CD14-positive monocyte (primary cell): ENCODE measurements around the gene CGNL1. TPM values are rescaled to one million over a fixed set of nuclear protein-coding genes. Genes with fewer than 3 reads are reported as not detected.

ENCODE experiments used
- DNase-seq, 3 donors: peaks; one replicate each; pipeline ENCODE4 v3.0.0-alpha.2; 2011 to 2022
- H2AFZ ChIP-seq: 2 replicates; pipeline ENCODE4 v1.6.0; 2012; ENCODE audit warnings: mild to moderate bottlenecking, low read depth, low read length, inconsistent platforms; ENCODE audit not compliant: insufficient read depth, poor library complexity, severe bottlenecking
- H3K27ac ChIP-seq, 2 donors: 1 replicate in 1 of 2; 2 replicates in 1 of 2; pipeline ENCODE4 v1.5.1; 2012 to 2013; ENCODE audit warnings: low read length in 2 of 2, control low read depth in 1 of 2, inconsistent platforms in 1 of 2, low read depth in 1 of 2, mild to moderate bottlenecking in 1 of 2
- H3K27me3 ChIP-seq, 2 donors: one replicate each; pipeline versions ENCODE4 v1.6.0 to v1.6.1; 2011 to 2013; ENCODE audit warnings: low read length in 2 of 2; ENCODE audit not compliant: control insufficient read depth in 2 of 2, insufficient read depth in 2 of 2
- H3K36me3 ChIP-seq, 2 donors: replicated peaks in 1 of 2; 1 replicate in 1 of 2; 2 replicates in 1 of 2; pipeline versions ENCODE4 v1.5.1 to v1.6.1; 2012 to 2013; ENCODE audit warnings: low read length in 2 of 2, control low read depth in 1 of 2, inconsistent platforms in 1 of 2, mild to moderate bottlenecking in 1 of 2; ENCODE audit not compliant: insufficient read depth in 2 of 2, control insufficient read depth in 1 of 2
- H3K4me1 ChIP-seq, 2 donors: 1 replicate in 1 of 2; 2 replicates in 1 of 2; pipeline versions ENCODE4 v1.5.1 to v1.6.1; 2012 to 2013; ENCODE audit warnings: low read length in 2 of 2, control low read depth in 1 of 2, inconsistent platforms in 1 of 2, mild to moderate bottlenecking in 1 of 2, moderate library complexity in 1 of 2; ENCODE audit not compliant: insufficient read depth in 2 of 2, control insufficient read depth in 1 of 2
- H3K4me2 ChIP-seq: replicated peaks from 2 replicates; pipeline ENCODE3; 2012; ENCODE audit warnings: low read length, moderate library complexity, mild to moderate bottlenecking; ENCODE audit not compliant: poor library complexity, severe bottlenecking; ENCODE audit errors: extremely low read depth
- H3K4me3 ChIP-seq, 3 experiments: fragments of 200-600 bp in 1 of 3; sonication (generic) in 1 of 3; replicated peaks in 1 of 3; 1 replicate in 2 of 3; 2 replicates in 1 of 3; pipeline ENCODE4 v1.5.1; 2011 to 2013; ENCODE audit warnings: low read length in 3 of 3, mild to moderate bottlenecking in 3 of 3, control low read depth in 2 of 3, low read depth in 2 of 3, inconsistent platforms in 1 of 3, moderate library complexity in 1 of 3
- H3K79me2 ChIP-seq: 2 replicates; pipeline ENCODE4 v1.6.0; 2012; ENCODE audit warnings: mild to moderate bottlenecking, control low read depth, inconsistent platforms, low read length, moderate library complexity; ENCODE audit not compliant: insufficient read depth
- H3K9ac ChIP-seq: 2 replicates; pipeline ENCODE4 v1.6.0; 2017; ENCODE audit warnings: low read length, mild to moderate bottlenecking; ENCODE audit not compliant: insufficient read depth, poor library complexity, severe bottlenecking
- H3K9me3 ChIP-seq, 2 donors: replicated peaks in 1 of 2; 1 replicate in 1 of 2; 2 replicates in 1 of 2; pipeline versions ENCODE4 v1.5.1 to v1.6.1; 2012 to 2013; ENCODE audit warnings: low read length in 2 of 2, control low read depth in 1 of 2; ENCODE audit not compliant: control insufficient read depth in 1 of 2, insufficient read depth in 1 of 2
- H4K20me1 ChIP-seq: 2 replicates; pipeline ENCODE4 v1.6.0; 2012; ENCODE audit warnings: mild to moderate bottlenecking, low read length, control low read depth, moderate library complexity; ENCODE audit not compliant: insufficient read depth
- H3K27ac Mint-ChIP-seq, 7 donors: one replicate each; pipeline ENCODE4 v1.8.0; 2020; ENCODE audit warnings: mild to moderate bottlenecking in 7 of 7, mixed read lengths in 7 of 7, moderate library complexity in 6 of 7, inconsistent platforms in 2 of 7
- H3K27me3 Mint-ChIP-seq, 3 donors: one replicate each; pipeline ENCODE4 v1.8.0; 2021 to 2022; ENCODE audit warnings: low read depth in 3 of 3, mild to moderate bottlenecking in 3 of 3, mixed read lengths in 3 of 3, moderate library complexity in 3 of 3, inconsistent platforms in 1 of 3
- H3K36me3 Mint-ChIP-seq, 2 donors: one replicate each; pipeline ENCODE4 v1.8.0; 2020; ENCODE audit warnings: mixed read lengths in 2 of 2, inconsistent platforms in 1 of 2, mild to moderate bottlenecking in 1 of 2
- H3K4me1 Mint-ChIP-seq: one replicate; pipeline ENCODE4 v1.8.0; 2020; ENCODE audit warnings: mild to moderate bottlenecking, mixed read lengths
- H3K4me3 Mint-ChIP-seq, 2 donors: one replicate each; pipeline ENCODE4 v1.8.0; 2020; ENCODE audit warnings: mild to moderate bottlenecking in 2 of 2, mixed read lengths in 2 of 2, moderate library complexity in 1 of 2
- H3K9me3 Mint-ChIP-seq, 7 donors: one replicate each; pipeline ENCODE4 v1.8.0; 2020 to 2022; ENCODE audit warnings: mixed read lengths in 7 of 7, mild to moderate bottlenecking in 6 of 7, moderate library complexity in 6 of 7, inconsistent platforms in 2 of 7
- CTCF ChIP-seq: fragments of 200-600 bp; IDR thresholded peaks from one replicate; pipeline ENCODE4 v1.8.0; 2022; ENCODE audit warnings: antibody characterized with exemption, mild to moderate bottlenecking
- WGBS: methylation state at CpG from one replicate; pipeline ENCODE4 v1.1.5; 2013; ENCODE audit warnings: missing lambda C conversion rate; ENCODE audit not compliant: insufficient coverage; 5-methylcytosine and 5-hydroxymethylcytosine counted together
- intact Hi-C, 2 donors: fragments of 100-400 bp; cut with micrococcal nuclease; formaldehyde crosslinking; loops; one replicate each; pipeline versions ENCODE4 v1.15.0 to v1.15.1; 2023
- polyA plus RNA-seq, 3 donors: library from polyadenylated mRNA; depleted of rRNA in 1 of 3; unstranded in 2 of 3; stranded (reverse) in 1 of 3; fragments of 300-500 nt in 2 of 3; fragments of >200 nt in 1 of 3; fragmentation: Illumina TruSeq in 2 of 3; gene quantifications; 1 replicate in 2 of 3; 2 replicates in 1 of 3; pipeline ENCODE4 v1.2.3, GENCODE V29; 2012 to 2021

Gene CGNL1
- polyA plus RNA-seq, 3 donors, result not detected

GRCh38 chr15:57405133-57405532, 28.8 kb downstream of the CGNL1 start:
- Mint-ChIP-seq H3K4me1 (peaks cover 3% of the 10 kb centered on the region), H3K36me3 (no peaks in the 10 kb centered on the region), H3K27me3 (peaks cover 0 to 5% (median 2%) of the 10 kb centered on the region in 3 donors), H3K4me3 (no peak overlapping the region), H3K9me3 (peaks cover 0 to 5% (median 0%) of the 10 kb centered on the region in 7 donors), H3K27ac (no peak overlapping the region)
- DNase-seq, result no peak
- Histone ChIP-seq H3K4me1 (no peaks in the 10 kb centered on the region), H4K20me1 (no peaks in the 10 kb centered on the region), H3K9me3 (no peaks in the 10 kb centered on the region), H2AFZ (no peak overlapping the region), H3K4me3 (no peak overlapping the region), H3K4me2 (no peak overlapping the region), H3K27ac (no peak overlapping the region), H3K36me3 (no peaks in the 10 kb centered on the region), H3K9ac (no peak overlapping the region), H3K79me2 (no peaks in the 10 kb centered on the region), H3K27me3 (no peaks in the 10 kb centered on the region)
- TF ChIP-seq CTCF, result no peak
- 77% methylated on average over 5 of the region's 5 CpGs for WGBS
- intact Hi-C loops, result no loop called here

GRCh38 chr15:57406062-57406772, 29.9 kb downstream of the CGNL1 start:
- Histone ChIP-seq H3K36me3 (no peaks in the 10 kb centered on the region), H3K4me1 (no peaks in the 10 kb centered on the region), H3K9ac (no peak overlapping the region), H3K79me2 (no peaks in the 10 kb centered on the region), H2AFZ (no peak overlapping the region), H4K20me1 (no peaks in the 10 kb centered on the region), H3K4me3 (no peak overlapping the region), H3K9me3 (no peaks in the 10 kb centered on the region), H3K4me2 (no peak overlapping the region), H3K27me3 (no peaks in the 10 kb centered on the region), H3K27ac (no peak overlapping the region)
- no peak for TF ChIP-seq CTCF
- Mint-ChIP-seq H3K36me3 (no peaks in the 10 kb centered on the region), H3K4me3 (no peak overlapping the region), H3K4me1 (peaks cover 3% of the 10 kb centered on the region), H3K9me3 (peaks cover 0 to 5% (median 1%) of the 10 kb centered on the region in 7 donors), H3K27ac (no peak overlapping the region), H3K27me3 (peaks cover 0 to 2% (median 2%) of the 10 kb centered on the region in 3 donors)
- WGBS, result 67% methylated on average over 4 of the region's 7 CpGs
- intact Hi-C loops, result no loop called here
- DNase-seq, result no peak
